HG02763 (cell line): ENCODE measurements around the gene TADA2A.
"Not testable (repeated sequence)": the region's sequence is repeated elsewhere in the genome, so short reads cannot be mapped to it uniquely, and the experiment has no call there.

ENCODE experiments used
- ATAC-seq: cut with Tn5 transposase; IDR thresholded peaks from one replicate; pipeline ENCODE4 v1.9.1; 2021; ENCODE audit warnings: mild to moderate bottlenecking, moderate library complexity; ENCODE audit not compliant: unreplicated experiment

Gene TADA2A

GRCh38 chr17:37490638-37491614, 84.2 kb downstream of the TADA2A start:
- no peak for ATAC-seq

GRCh38 chr17:37492167-37492566, 85.5 kb downstream of the TADA2A start:
- no peak for ATAC-seq

- ATAC-seq = no peak
Observed at GRCh38 chr17:37493249-37494027, 86.8 kb downstream of the TADA2A start.

- ATAC-seq = no peak
Observed at GRCh38 chr17:37494401-37494831, 87.7 kb downstream of the TADA2A start.

GRCh38 chr17:37494971-37495370, 88.3 kb downstream of the TADA2A start:
- ATAC-seq = no peak

- ATAC-seq = no peak
Observed at GRCh38 chr17:37500378-37500777, 93.7 kb downstream of the TADA2A start.

GRCh38 chr17:37502009-37502936, 95.6 kb downstream of the TADA2A start:
- no peak for ATAC-seq

- no peak for ATAC-seq
Observed at GRCh38 chr17:37503148-37503547, 96.5 kb downstream of the TADA2A start.

GRCh38 chr17:37505333-37505732, 98.6 kb downstream of the TADA2A start:
- ATAC-seq = no peak

- no peak for ATAC-seq
Observed at GRCh38 chr17:37506678-37507077, 100.0 kb downstream of the TADA2A start.

- ATAC-seq = no peak
Observed at GRCh38 chr17:37507111-37507510, 100.4 kb downstream of the TADA2A start.

GRCh38 chr17:37510056-37510455, 103.4 kb downstream of the TADA2A start:
- no peak for ATAC-seq

- not testable (repeated sequence) for ATAC-seq
Observed at GRCh38 chr17:37511642-37512041, 105.0 kb downstream of the TADA2A start.

- no peak for ATAC-seq
Observed at GRCh38 chr17:37512442-37513068, 105.9 kb downstream of the TADA2A start.

GRCh38 chr17:37513711-37514110, 107.0 kb downstream of the TADA2A start:
- ATAC-seq = no peak

GRCh38 chr17:37516127-37516571, 109.5 kb downstream of the TADA2A start:
- no peak for ATAC-seq

GRCh38 chr17:37517881-37518280, 111.2 kb downstream of the TADA2A start:
- ATAC-seq = no peak

- ATAC-seq = no peak
Observed at GRCh38 chr17:37518826-37519225, 112.1 kb downstream of the TADA2A start.

- ATAC-seq = no peak
Observed at GRCh38 chr17:37519251-37519985, 112.7 kb downstream of the TADA2A start.
